ENCODE results near the gene PJA2.

PJA2 gene

DNA sequence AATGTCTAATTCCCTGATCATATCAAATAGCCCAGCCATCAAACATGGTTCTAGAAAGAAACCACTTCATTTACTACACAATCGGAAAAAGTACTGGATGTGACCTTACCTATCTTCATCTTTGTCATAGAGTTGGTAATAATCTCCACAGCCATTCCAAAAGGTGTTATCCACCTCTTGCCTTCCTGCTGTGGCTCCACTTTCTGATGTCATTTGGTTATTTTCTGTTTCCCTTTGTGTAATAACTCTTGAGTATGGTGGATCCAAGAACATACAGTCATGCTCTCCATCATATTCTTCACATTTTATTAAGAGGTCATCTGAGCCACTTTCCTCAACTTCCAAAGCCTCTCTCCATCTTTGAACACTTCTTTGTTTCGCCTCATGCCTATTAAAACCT lies 31.7 kb downstream of the PJA2 start:
- H3K27me3 ChIP-seq (ENCODE audit: control insufficient read depth in 3 of 3, insufficient read depth in 3 of 3, low read depth in 1 of 3, low read length in 3 of 3): no peaks in the 10 kb centered on the region
- no peak overlapping the region for H3K14ac ChIP-seq (ENCODE audit: low read length)

DNA sequence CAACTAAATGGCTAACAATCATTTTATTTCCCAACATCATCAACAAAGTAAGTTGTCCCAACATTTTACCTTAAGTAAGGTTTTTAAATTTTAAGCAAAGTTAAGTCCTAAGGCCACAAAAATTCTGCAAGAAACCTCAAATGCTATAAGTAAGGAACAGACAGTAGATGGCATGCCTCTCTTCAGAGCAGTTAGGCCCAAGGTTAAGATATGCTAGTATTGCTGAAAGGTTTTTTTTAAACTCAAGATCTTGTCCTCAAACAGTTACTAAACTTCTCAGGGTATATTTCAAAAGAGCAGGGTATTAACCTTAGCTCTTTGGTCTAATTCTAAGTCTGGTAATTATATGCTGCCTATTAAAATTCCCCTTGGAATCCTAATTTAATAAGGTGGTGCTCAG lies 35.1 kb downstream of the PJA2 start:
- H3K23ac ChIP-seq (ENCODE audit: low read depth, low read length, poor library complexity): no peak overlapping the region
- no peak overlapping the region for H3K27ac ChIP-seq (replicated peaks; ENCODE audit: low read length)
- peaks cover 0 to 4% of the 10 kb centered on the region in 2 donors for H3K9me3 ChIP-seq (replicated peaks in 1 of 2; ENCODE audit: control insufficient read depth in 2 of 2, insufficient read depth in 1 of 2, low read depth in 1 of 2, low read length in 2 of 2)
- H3K4me3 ChIP-seq (ENCODE audit: low read length in 2 of 2): no peak overlapping the region
- H4K8ac ChIP-seq (ENCODE audit: low read depth, low read length): no peak overlapping the region
- H3K9ac ChIP-seq (ENCODE audit: low read depth, low read length, poor library complexity): no peak overlapping the region
- no peaks in the 10 kb centered on the region for H3K79me1 ChIP-seq (ENCODE audit: low read depth, low read length)
- no peak overlapping the region for H2AK5ac ChIP-seq (ENCODE audit: low read depth, low read length)
- no peak overlapping the region for H2BK12ac ChIP-seq (ENCODE audit: low read length)
- no peaks in the 10 kb centered on the region for H3K4me1 ChIP-seq (ENCODE audit: control insufficient read depth in 2 of 2, insufficient read depth in 1 of 2, low read depth in 1 of 2, low read length in 2 of 2)
- no peak overlapping the region for H2BK120ac ChIP-seq (ENCODE audit: low read depth, low read length)
- DNase-seq (ENCODE audit: low spot score): no peak
- no peaks in the 10 kb centered on the region for H3K27me3 ChIP-seq (ENCODE audit: control insufficient read depth in 3 of 3, insufficient read depth in 3 of 3, low read depth in 1 of 3, low read length in 3 of 3)
- H3K4ac ChIP-seq (ENCODE audit: low read length): no peak overlapping the region
- H3K14ac ChIP-seq (ENCODE audit: low read length): no peak overlapping the region
- no peak overlapping the region for H3K4me2 ChIP-seq (ENCODE audit: insufficient read depth, low read length, poor library complexity, severe bottlenecking)
- no peak overlapping the region for H2BK5ac ChIP-seq (ENCODE audit: low read length)
- peaks cover 4 to 94% of the 10 kb centered on the region in 2 donors for H3K36me3 ChIP-seq (replicated peaks in 1 of 2; ENCODE audit: control insufficient read depth in 2 of 2, insufficient read depth in 2 of 2, low read length in 2 of 2)
- no peak overlapping the region for H4K91ac ChIP-seq (ENCODE audit: low read depth, low read length, poor library complexity)
- no peak overlapping the region for H2BK15ac ChIP-seq (ENCODE audit: low read length)
- H3K18ac ChIP-seq (ENCODE audit: low read length): no peak overlapping the region
- H2AFZ ChIP-seq (ENCODE audit: low read length): no peak overlapping the region

More for the DNA sequence above, 31.7 kb downstream of the PJA2 start:
- Histone ChIP-seq H3K23ac (ENCODE audit: low read depth, low read length, poor library complexity) (no peak overlapping the region), H2AK5ac (ENCODE audit: low read depth, low read length) (no peak overlapping the region), H2BK15ac (ENCODE audit: low read length) (no peak overlapping the region), H3K4me2 (ENCODE audit: insufficient read depth, low read length, poor library complexity, severe bottlenecking) (no peak overlapping the region), H3K36me3 (replicated peaks in 1 of 2; ENCODE audit: control insufficient read depth in 2 of 2, insufficient read depth in 2 of 2, low read length in 2 of 2) (peaks cover 5 to 98% of the 10 kb centered on the region in 2 donors), H3K9me3 (replicated peaks in 1 of 2; ENCODE audit: control insufficient read depth in 2 of 2, insufficient read depth in 1 of 2, low read depth in 1 of 2, low read length in 2 of 2) (peaks cover 0 to 18% of the 10 kb centered on the region in 2 donors), H2BK12ac (ENCODE audit: low read length) (no peak overlapping the region), H3K4me3 (ENCODE audit: low read length in 2 of 2) (no peak overlapping the region), H3K18ac (ENCODE audit: low read length) (no peak overlapping the region), H4K91ac (ENCODE audit: low read depth, low read length, poor library complexity) (no peak overlapping the region), H2BK120ac (ENCODE audit: low read depth, low read length) (no peak overlapping the region), H3K4me1 (ENCODE audit: control insufficient read depth in 2 of 2, insufficient read depth in 1 of 2, low read depth in 1 of 2, low read length in 2 of 2) (no peaks in the 10 kb centered on the region), H4K8ac (ENCODE audit: low read depth, low read length) (no peak overlapping the region), H2AFZ (ENCODE audit: low read length) (no peak overlapping the region), H3K4ac (ENCODE audit: low read length) (no peak overlapping the region), H3K9ac (ENCODE audit: low read depth, low read length, poor library complexity) (no peak overlapping the region), H3K79me1 (ENCODE audit: low read depth, low read length) (no peaks in the 10 kb centered on the region), H2BK5ac (ENCODE audit: low read length) (no peak overlapping the region), H3K27ac (replicated peaks; ENCODE audit: low read length) (no peak overlapping the region)
- no peak for DNase-seq (ENCODE audit: low spot score)
- WGBS, 2 donors (ENCODE audit: extremely low coverage in 2 of 2, insufficient read length in 2 of 2, insufficient replicate concordance in 1 of 2): no CpG with 5 or more reads among the region's 2 CpGs

DNA sequence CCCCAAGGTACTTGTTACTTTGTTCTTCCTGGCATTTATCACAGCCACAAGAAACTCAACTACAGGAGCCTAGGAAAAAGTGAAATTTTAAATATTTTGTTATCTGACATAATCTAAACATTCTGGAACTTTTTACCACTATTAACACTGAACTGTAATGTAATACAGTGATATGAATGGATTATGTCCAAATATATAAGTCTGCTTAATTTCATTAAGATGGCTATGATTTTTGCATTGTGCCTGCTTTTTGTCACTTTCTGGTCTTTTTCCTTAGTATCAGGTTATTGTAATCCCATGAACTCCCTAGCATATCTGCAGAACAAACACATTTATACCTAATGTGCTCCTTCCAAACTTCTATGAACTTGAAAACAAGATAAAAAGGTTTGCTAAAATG lies 35.8 kb downstream of the PJA2 start:
- no peak overlapping the region for H2AK5ac ChIP-seq (ENCODE audit: low read depth, low read length)
- no peak overlapping the region for H3K18ac ChIP-seq (ENCODE audit: low read length)
- no peak overlapping the region for H4K91ac ChIP-seq (ENCODE audit: low read depth, low read length, poor library complexity)
- no peak for DNase-seq (ENCODE audit: low spot score)
- H2BK120ac ChIP-seq (ENCODE audit: low read depth, low read length): no peak overlapping the region
- no peak overlapping the region for H3K4ac ChIP-seq (ENCODE audit: low read length)
- H3K4me3 ChIP-seq (ENCODE audit: low read length in 2 of 2): no peak overlapping the region
- peaks cover 0 to 10% of the 10 kb centered on the region in 2 donors for H3K9me3 ChIP-seq (replicated peaks in 1 of 2; ENCODE audit: control insufficient read depth in 2 of 2, insufficient read depth in 1 of 2, low read depth in 1 of 2, low read length in 2 of 2)
- H2AFZ ChIP-seq (ENCODE audit: low read length): no peak overlapping the region
- H3K27me3 ChIP-seq (ENCODE audit: control insufficient read depth in 3 of 3, insufficient read depth in 3 of 3, low read depth in 1 of 3, low read length in 3 of 3): no peaks in the 10 kb centered on the region
- H3K4me1 ChIP-seq (ENCODE audit: control insufficient read depth in 2 of 2, insufficient read depth in 1 of 2, low read depth in 1 of 2, low read length in 2 of 2): no peaks in the 10 kb centered on the region
- H3K23ac ChIP-seq (ENCODE audit: low read depth, low read length, poor library complexity): no peak overlapping the region
- peaks cover 4 to 94% of the 10 kb centered on the region in 2 donors for H3K36me3 ChIP-seq (replicated peaks in 1 of 2; ENCODE audit: control insufficient read depth in 2 of 2, insufficient read depth in 2 of 2, low read length in 2 of 2)
- no peak overlapping the region for H2BK5ac ChIP-seq (ENCODE audit: low read length)
- H2BK15ac ChIP-seq (ENCODE audit: low read length): no peak overlapping the region
- no peak overlapping the region for H3K14ac ChIP-seq (ENCODE audit: low read length)
- no peak overlapping the region for H3K9ac ChIP-seq (ENCODE audit: low read depth, low read length, poor library complexity)
- H2BK12ac ChIP-seq (ENCODE audit: low read length): no peak overlapping the region
- no peak overlapping the region for H3K4me2 ChIP-seq (ENCODE audit: insufficient read depth, low read length, poor library complexity, severe bottlenecking)
- no peaks in the 10 kb centered on the region for H3K79me1 ChIP-seq (ENCODE audit: low read depth, low read length)
- no peak overlapping the region for H3K27ac ChIP-seq (replicated peaks; ENCODE audit: low read length)
- no peak overlapping the region for H4K8ac ChIP-seq (ENCODE audit: low read depth, low read length)

DNA sequence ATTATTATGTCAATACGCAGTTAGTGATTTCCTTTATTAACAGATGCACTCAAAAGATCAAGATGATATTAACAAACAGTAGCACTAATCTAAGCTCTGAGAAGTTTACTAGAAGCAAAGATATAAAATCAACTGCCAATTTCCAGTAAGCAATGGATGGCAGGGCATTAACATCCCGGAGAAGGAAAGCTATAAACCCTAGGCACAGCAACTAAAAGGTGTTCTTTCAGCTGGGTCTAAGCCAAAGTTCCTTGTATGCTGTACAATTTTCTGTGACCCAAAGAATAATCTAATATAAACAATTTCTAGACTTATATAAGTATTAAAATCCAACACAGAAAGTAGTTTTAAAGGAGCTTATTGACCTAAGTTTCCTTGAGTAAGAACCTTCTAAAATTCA lies 39.4 kb downstream of the PJA2 start:
- no peak overlapping the region for H3K14ac ChIP-seq (ENCODE audit: low read length)
- no peak overlapping the region for H4K91ac ChIP-seq (ENCODE audit: low read depth, low read length, poor library complexity)
- H2BK5ac ChIP-seq (ENCODE audit: low read length): no peak overlapping the region
- DNase-seq (ENCODE audit: low spot score): no peak
- H3K27me3 ChIP-seq (ENCODE audit: control insufficient read depth in 3 of 3, insufficient read depth in 3 of 3, low read depth in 1 of 3, low read length in 3 of 3): no peaks in the 10 kb centered on the region
- peaks cover 0 to 28% of the 10 kb centered on the region in 2 donors for H3K9me3 ChIP-seq (replicated peaks in 1 of 2; ENCODE audit: control insufficient read depth in 2 of 2, insufficient read depth in 1 of 2, low read depth in 1 of 2, low read length in 2 of 2)
- H3K9ac ChIP-seq (ENCODE audit: low read depth, low read length, poor library complexity): no peak overlapping the region
- no peak overlapping the region for H2BK15ac ChIP-seq (ENCODE audit: low read length)
- H3K79me1 ChIP-seq (ENCODE audit: low read depth, low read length): no peaks in the 10 kb centered on the region
- H3K18ac ChIP-seq (ENCODE audit: low read length): no peak overlapping the region
- H3K4me3 ChIP-seq (ENCODE audit: low read length in 2 of 2): no peak overlapping the region
- H4K8ac ChIP-seq (ENCODE audit: low read depth, low read length): no peak overlapping the region
- H2AK5ac ChIP-seq (ENCODE audit: low read depth, low read length): no peak overlapping the region
- H3K27ac ChIP-seq (replicated peaks; ENCODE audit: low read length): no peak overlapping the region
- no CpG with 5 or more reads among the region's 2 CpGs for WGBS, 2 donors (ENCODE audit: extremely low coverage in 2 of 2, insufficient read length in 2 of 2, insufficient replicate concordance in 1 of 2)
- peaks cover 8 to 93% of the 10 kb centered on the region in 2 donors for H3K36me3 ChIP-seq (replicated peaks in 1 of 2; ENCODE audit: control insufficient read depth in 2 of 2, insufficient read depth in 2 of 2, low read length in 2 of 2)
- H3K4ac ChIP-seq (ENCODE audit: low read length): no peak overlapping the region
- H2AFZ ChIP-seq (ENCODE audit: low read length): no peak overlapping the region
- no peaks in the 10 kb centered on the region for H3K4me1 ChIP-seq (ENCODE audit: control insufficient read depth in 2 of 2, insufficient read depth in 1 of 2, low read depth in 1 of 2, low read length in 2 of 2)
- H2BK120ac ChIP-seq (ENCODE audit: low read depth, low read length): no peak overlapping the region
- H3K23ac ChIP-seq (ENCODE audit: low read depth, low read length, poor library complexity): no peak overlapping the region
- no peak overlapping the region for H3K4me2 ChIP-seq (ENCODE audit: insufficient read depth, low read length, poor library complexity, severe bottlenecking)
- no peak overlapping the region for H2BK12ac ChIP-seq (ENCODE audit: low read length)
